HG02840 (cell line): Measurements from ENCODE around the gene ABHD2.
"Not testable (repeated sequence)": the region's sequence is repeated elsewhere in the genome, so short reads cannot be mapped to it uniquely, and the experiment has no call there.

Source experiments
- ATAC-seq: cut with Tn5 transposase; IDR thresholded peaks from one replicate; pipeline ENCODE4 v1.9.1; 2021; ENCODE audit warnings: mild to moderate bottlenecking, moderate library complexity, moderate number of reproducible peaks; ENCODE audit not compliant: unreplicated experiment, low FRiP score

ABHD2 gene

DNA sequence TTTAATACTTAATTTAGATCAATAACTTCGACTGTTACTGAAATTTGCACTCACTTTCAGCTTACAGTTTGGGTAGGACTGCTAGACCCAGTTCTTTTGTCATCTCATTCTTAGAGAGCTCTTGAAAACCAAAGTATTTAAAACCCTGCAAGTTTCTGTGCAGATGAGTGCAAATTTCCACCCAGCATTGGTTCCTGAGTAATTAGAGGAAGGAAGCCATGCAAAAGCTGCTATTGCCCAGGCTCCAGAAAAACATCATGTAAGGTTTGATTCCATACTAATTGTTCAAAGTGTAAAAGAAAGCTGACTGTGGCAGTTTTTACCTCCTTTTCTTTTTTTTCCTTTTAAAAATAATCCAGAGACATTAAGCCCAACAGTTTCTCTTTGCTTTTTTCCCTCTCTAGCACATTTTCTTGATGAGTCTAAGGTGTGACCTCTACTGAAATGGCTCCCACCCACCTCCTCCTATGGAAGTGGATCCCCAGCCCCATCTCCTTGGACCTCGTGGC is 30.3 kb downstream of the ABHD2 start:
- ATAC-seq = no peak

DNA sequence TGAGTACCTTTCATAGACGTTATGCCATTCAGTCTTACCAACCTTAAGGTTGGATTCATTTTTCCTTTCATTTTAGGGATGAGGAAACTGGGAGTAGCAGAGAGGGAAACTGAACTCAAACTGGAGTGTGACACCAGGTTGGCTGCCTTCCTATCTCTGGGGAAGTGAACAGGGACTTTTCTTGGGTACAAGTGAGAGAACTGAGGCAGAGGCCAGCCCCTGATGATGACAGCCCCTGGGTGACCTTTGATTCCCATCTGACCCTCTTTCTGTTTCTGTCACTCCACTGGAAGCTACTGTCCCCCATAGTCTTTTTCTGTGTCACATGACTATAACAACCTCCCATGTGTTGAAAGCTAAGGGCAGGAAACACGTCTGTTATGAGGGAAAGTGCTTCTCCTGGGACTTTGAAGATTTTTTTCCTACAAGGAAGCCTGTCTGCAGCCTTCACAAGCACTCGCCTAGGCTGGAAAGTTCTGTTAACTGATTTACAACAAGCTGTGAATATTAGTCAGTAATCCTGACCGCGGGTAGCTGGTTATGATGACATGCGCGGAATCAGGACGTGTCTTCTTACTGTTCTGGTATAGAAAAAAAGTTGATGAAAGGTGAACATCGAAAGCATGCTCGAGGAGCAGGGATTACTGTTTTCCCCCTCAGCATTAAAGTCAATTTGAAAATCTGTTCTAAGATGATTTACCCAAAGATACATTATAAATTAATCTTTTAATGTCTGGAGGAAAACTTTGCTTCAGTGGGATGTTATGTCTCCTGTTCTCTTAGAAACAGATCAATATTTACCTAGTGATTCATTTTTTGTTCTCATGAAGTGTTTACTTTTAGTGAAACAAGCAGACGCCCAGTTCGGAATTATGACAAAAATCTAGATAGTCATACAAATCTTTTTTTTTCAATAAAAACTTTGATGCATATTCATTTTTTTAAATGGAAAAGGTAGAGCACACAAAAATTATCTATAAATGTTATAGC is 31.5 kb downstream of the ABHD2 start:
- ATAC-seq = no peak

DNA sequence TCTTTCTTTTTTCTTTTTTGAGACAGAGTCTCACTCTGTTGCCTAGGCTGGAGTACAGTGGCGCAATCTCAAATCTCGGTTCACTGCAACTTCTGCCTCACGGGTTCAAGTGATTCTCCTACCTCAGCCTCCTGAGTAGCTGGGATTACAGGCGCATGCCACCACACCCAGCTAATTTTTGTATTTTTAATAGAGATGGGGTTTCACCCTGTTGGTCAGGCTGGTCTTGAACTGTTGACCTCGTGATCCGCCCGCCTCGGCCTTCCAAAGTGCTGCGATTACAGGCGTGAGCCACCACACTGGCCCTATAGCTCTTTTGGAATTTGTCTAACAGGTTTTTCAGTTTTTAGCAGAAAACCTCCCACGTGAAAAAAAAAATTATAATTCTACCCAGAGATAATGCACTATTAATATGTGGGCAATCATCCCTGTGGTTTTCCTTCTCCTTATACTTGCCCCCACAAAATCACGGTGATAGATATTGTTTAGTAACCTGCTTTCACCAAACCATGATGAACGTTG is 32.3 kb downstream of the ABHD2 start:
- not testable (repeated sequence) for ATAC-seq

DNA sequence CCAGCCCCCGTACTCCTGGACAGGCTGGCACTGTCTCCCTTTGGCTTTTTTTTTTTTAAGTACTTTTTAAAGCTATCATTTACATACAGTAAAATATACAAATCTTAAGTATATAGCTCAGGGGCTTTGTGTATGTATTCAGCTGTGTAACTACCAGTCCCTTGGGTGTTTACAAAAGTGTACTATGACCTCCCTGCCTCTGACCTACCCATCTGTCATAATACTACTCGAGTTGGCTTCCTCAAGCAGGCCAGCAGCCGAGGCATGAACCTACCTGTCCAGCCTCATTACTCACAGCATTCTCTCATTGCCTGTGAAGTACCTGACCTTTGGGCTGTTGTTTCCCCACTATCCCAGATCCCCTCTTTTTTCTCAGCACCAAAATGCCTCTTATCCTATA is 33.2 kb downstream of the ABHD2 start:
- no peak for ATAC-seq

DNA sequence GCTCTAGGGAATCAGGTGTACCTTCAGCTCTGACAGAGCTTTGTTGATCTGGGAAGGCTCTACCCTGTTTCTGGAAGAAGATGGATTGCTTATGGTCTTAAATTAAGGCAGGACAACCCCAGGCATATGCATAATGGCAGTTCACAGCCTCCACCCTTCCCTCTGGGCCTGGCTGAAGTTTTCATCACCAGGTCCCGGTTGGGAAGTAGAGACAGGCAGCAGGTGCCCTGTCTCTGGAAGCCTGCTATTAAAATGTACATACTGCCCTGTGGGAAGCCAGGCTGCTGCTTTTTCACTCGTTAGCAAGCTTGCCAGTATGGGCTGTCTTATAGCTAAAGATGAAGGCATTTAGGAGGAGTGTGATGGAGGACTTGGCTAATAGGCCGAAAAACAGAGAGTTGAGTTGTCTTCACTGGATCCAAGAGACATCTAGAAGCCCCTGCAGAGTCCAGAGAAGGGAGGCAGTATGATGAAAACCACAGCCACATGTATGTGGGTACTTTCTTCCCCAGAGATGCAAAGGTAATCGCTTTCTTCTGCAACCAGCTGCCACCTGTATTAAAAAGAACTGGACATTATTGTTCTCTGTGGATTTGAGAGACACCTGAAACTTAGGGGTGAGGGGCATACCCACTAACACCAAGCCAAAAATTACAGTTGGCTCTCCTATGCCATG is 34.4 kb downstream of the ABHD2 start:
- no peak for ATAC-seq

DNA sequence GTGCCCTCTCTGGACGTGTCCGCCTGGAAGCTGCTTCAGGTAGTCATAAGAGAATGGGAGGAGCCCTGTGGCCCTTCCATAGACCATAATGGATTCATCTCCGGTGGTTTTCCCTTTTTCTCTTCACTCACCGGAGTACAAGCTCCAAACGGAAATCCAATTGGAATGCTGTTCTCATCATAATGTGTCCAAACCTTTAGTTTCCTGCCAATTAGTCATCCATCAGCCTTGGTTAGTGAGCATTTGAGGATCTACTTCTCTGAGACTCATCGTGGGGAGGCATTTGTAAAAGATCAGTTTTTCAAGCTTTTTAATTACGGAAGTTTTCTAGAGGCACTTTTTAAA is 34.9 kb downstream of the ABHD2 start:
- no peak for ATAC-seq

DNA sequence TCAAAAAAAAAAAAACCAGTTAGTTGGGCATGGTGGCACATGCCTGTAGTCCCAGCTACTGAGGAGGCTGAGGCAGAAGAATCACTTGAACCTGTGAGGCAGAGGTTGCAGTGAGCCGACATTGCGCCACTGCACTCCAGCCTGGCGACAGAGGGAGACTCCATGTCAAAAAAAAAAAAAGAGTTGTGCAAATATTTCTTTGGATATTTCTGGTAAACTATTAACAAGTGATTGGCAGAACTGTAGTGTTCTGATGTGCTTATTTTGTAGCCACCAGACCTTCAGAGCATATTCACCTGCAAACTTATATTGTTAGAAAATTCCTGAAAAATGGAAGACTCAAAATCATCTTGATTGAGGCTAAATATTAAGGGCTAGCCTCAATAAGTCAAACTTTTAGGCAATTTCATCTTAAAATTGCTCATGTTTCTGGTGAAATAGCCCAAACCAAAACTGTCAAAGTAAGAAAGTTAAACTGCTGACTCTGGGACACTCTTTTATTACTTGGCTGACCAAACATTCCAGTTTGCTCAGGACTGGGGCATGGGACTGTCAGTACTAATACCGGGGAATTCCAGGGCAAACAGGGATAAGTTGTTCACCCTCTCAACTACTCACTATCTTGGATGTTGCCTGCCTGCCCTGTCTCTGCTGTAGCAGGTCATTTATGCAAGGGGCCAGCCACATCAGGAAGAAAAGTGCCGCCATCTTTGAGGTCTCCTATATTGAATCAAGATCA is 37.0 kb downstream of the ABHD2 start:
- ATAC-seq = no peak

DNA sequence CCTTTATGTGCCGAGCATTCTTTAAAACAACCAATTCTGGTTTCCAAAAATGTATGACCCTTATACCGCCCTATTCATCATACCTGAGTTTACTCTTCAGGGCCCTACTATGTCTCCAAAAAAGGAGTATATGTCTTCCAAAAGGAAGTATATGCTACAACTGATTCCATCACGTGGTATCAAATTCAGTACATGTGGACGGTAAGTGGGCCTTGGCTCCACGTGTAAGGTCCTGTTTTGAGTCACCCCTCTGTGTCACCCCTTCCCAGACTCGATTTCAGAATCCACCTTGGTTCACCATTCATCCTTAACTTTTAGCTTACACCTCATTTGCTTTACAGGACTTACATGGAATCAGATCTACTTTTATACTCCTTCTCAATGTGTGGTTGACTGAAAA is 37.8 kb downstream of the ABHD2 start:
- ATAC-seq = no peak

DNA sequence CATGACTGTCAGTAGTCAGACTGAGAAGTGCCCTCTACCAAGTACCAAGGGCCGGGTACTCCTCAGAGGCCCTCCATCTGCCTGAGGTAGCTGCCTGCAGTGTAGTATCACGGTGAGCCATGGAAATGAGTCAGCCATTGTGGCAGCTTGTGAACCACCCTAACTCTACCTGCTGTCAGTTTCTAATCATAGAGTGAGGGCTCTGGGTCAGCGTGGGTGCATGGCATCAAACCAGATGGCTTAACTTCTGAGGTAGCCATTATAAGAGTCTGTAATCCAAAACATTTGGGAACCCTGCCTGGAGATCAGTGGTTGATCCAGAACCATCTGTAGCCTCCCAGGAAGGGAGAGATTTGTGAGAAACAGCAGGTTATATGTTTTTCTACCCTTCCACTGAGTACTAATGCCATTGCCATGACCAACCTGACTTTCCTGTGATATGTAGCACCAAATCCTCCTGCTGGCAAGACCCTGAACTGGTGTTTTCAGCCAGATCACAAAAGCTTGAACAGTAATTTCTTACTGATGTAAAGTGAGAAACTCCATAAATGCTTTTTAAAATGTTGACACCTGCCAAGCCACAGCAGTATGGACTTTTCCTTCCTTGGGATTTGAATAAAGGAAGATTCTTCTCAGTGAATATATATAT is 38.9 kb downstream of the ABHD2 start:
- no peak for ATAC-seq

DNA sequence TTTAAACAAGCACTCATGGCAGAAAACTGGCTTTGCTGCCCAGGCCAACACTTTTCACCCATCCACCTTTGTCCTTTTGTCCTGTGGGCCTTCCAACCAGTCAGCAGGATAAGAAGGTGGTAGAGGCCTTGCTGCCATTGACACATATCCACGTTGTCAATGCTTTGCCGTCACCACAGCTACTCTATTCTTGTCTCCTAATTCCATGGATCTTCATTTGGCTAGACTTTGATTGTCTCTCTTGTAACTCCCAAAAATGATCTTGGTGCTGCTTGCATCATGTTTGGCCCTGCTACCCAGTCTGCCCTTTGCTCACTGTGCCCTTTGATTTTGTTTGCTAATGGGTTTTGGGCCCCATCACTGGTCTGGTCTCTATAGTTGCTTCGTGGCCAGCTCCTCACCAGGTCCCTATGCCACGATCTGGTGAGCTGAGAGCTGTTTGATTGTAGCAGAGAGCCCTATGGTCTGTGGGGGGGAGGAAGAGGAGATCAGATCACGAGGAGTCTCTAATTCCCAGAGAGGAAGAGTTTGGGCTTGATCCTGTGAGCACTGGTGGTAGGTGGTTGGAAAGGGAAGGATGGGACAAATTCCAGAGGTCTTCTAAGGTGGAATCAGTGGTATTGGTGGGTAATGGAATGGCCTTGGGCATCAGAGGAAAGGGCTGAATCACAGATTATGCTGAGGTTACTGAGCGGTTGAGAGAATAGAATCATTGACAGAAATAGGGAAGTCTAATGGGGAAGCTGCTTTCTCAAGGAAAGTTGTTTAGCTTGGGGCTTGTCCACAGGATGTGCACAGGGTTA is 40.3 kb downstream of the ABHD2 start:
- no peak for ATAC-seq

DNA sequence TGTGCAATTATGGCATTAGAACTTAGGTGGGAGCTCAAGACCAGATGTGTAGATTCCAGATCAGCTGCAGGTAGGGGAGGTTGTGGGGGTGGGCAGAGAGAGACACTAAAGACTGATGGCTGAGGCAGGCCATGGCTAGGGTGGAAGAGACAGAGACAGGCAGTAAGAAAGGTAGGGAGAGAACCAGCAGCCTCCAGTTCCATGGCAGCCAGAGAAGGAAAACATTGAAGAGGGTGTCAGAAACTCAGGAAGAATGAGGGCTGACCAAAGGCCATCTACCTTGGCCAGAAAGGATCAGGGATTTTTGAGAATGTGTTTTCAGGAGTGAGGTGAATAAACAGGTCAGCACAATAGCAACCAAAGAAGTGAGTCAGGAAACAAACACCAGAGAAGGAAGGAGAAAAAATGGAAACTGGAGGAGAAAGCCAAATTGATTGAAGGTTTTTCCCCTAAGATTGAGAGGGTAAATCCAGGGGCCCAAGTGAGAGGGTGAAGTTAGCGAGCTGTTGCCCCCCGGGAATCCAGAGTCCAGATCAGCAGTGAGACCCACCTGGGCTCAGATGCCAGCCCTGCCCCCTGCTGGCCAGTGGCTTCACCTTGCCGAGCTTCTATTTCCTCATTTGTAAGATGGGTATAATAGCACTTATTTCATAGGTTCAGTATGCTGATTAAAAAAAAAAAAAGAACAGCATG is 41.0 kb downstream of the ABHD2 start:
- ATAC-seq = no peak

DNA sequence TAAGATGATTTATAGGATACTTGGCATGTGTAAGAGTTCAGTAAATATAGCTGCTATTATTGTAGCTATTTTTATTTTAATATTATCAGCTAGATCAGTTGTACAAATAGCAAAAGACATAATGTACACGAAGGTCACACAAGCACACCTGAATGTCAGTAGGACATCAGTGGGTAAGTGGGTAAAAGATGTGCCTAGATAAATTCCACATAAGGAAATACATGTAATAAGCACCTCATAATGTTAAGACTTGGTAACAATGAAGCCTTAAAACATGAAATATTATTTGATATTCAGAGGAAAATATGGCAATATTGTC is 41.5 kb downstream of the ABHD2 start:
- ATAC-seq = no peak

DNA sequence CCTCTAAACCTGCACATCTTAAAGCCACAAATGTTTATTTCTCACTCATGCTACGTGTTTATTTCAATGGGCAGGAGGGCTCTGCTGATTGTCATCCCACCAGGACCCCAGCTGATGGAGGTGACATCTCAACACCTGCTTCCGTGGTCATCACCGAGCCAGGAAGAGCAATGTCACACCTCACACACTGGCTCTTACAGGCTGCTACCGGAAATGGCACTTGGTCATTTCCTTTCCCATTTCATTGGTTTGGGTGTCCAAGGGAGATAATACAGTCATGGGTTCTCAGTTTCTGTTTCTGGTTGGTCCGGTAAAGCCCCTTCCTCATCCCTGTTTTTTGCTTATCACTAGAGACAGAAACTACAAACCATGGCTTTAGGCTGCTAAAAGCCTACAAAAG is 41.9 kb downstream of the ABHD2 start:
- ATAC-seq = no peak

DNA sequence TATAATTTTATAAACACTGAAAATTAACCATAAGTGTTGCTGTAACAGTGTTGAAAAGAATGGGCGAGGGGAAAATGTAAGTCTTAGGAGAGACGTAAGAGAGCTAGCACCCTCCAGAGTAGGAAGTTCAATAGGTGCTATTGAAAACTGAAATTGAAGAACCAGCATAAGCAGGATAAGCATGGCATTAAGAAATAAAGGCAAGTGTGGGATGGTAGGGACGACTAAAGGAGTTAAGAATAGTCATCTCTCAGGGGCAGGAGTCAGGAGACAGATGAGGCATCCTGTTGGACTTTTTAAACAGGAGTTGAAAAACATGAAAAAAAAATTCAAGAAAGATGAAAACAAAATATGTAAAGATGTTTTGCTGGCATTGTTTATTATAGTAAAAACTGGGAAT is 43.5 kb downstream of the ABHD2 start:
- ATAC-seq = no peak

DNA sequence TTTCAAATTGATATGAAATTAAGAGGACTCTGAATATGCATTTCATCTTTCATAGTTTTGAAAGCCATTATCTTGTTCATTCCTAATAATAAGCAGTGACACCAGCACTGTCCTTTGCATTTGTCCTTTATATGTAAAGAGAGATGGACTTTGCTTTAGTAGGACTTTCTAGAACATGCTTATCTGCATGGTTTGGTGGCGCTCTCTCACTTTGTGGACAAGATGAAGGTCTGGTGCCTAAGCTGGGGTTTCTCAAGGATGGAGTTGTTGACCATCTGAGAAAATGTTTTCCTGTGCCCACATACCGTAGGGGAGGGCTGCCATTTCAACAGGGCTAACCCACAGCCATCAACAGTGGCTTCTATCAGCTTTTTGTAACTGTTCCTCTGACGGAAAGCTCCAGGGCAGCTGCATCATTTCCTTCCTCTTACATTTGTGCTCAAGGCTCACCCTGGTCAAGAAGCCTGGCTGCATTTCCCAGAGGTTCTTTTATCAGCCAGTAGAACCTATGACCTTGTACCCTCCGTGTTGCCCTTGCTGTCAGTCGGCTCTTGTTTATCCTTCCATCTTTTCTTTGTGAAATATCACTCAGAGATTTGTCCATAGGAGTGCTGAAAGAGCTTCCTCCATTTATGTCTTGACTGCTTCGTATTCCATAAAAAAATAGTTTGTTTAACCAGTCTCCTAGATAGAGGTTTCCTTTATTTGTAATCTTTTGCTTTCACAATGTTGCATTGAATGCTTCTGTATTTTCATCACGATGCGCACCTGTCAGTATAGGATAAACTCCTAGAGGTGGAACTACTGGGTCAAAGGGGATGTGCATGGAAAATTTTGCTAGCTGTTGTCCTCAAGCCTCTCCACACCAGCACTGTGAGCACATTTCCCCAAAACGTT is 44.6 kb downstream of the ABHD2 start:
- ATAC-seq = no peak

DNA sequence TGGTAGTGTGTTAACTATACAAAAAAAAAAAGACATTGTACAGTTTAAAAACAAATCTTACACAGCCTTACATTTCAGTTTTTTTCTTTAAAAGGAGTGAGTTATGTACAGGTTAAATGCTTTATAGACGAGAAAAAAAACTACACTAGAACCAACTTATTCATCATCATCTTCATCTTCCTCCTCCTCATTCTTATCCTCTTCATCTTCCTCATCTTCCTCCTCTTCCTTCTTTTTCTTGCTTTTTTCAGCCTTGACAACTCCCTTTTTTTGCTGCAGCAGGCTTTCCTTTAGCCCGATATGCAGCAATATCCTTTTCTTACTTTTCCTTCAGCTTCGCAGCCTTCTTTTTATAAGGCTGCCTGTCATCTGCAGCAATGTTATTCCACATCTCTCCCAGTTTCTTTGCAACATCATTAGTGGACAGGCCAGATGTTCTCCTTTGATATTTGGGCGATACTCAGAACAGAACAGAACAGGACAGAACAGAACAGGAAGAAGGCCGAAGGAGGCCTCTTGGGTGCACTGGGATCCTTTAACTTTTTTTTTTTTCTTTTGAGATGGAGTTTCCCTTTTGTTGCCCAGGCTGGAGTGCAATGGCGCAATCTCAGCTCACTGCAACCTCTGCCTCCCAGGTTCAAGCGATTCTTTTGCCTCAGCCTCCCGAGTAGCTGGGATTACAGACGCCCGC is 47.3 kb downstream of the ABHD2 start:
- ATAC-seq = not testable (repeated sequence)

DNA sequence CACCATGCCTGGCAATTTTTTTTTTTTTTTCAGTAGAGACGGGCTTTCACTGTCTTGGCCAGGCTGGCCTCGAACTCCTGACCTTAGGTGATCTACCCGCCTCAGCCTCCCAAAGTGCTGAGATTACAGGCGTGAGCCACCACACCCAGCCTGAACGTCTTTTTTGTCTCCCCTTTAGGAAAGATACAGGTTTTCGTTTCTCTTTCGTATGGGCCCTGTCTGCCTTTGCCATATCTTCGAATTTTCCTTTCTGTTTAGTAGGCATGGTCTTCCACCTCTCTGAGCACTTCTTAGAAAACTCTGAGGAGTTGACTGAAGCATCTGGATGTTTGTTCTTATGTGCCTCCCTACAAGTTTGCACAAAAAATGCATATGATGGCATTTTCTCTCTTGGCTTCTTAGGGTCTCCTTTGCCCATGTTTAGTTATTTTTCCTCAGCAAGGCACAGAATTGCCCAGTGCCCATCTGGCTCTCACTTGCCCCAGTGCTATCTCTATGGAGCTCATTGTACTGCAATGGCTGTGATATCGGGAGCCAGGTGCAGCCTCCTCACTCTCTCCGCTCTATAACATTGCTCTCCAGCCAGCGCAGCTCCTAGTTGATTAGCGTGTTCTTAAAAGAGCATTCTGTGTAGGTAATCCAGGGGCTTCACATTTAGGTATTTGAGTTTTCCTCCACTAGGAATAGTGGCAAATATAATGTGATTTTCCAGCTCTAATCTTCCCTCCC is 48.0 kb downstream of the ABHD2 start:
- no peak for ATAC-seq
